ENCODE results near the gene EXOC2. TPM values are rescaled to one million over a fixed set of nuclear protein-coding genes. Genes with fewer than 3 reads are reported as not detected.
"Not testable (repeated sequence)": the region's sequence is repeated elsewhere in the genome, so short reads cannot be mapped to it uniquely, and the experiment has no call there.

EXOC2 gene
- total RNA-seq, 1 experiment from 2014 or later, result 41.4 TPM

GRCh38 chr6:572596-573265, 120.2 kb downstream of the EXOC2 start:
- H3K36me3 ChIP-seq (replicated peaks; ENCODE audit: control insufficient read depth, insufficient read depth, low read length), result peaks cover 6% of the 10 kb centered on the region
- no peak for DNase-seq
- no peak overlapping the region for H3K4me3 ChIP-seq (ENCODE audit: insufficient read depth, low read depth, low read length)
- H3K27me3 ChIP-seq (ENCODE audit: control insufficient read depth, insufficient read depth, low read length), result no peaks in the 10 kb centered on the region

DNA sequence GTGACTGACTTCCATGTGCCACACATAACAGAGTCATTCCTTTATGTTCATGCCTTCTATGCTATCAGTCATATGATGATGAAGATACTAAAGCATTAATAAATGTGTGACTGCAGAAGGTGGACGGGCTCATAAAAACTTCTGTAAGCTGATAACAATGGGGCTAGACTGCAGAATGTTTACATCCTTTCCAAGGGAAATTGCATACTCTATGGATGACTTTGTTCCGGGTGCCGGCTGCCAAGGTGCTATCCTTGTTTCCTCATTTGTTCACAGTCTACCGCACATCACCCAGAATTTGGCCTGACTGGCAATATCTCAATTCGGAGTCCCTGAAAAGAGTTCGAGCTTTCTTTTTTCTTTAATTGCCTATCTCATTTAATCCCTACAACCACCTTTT, 121.0 kb downstream of the EXOC2 start:
- no peak overlapping the region for H3K4me3 ChIP-seq (ENCODE audit: insufficient read depth, low read depth, low read length)
- no peak for DNase-seq
- peaks cover 8% of the 10 kb centered on the region for H3K36me3 ChIP-seq (replicated peaks; ENCODE audit: control insufficient read depth, insufficient read depth, low read length)
- no peaks in the 10 kb centered on the region for H3K27me3 ChIP-seq (ENCODE audit: control insufficient read depth, insufficient read depth, low read length)

GRCh38 chr6:570825-571224, 122.1 kb downstream of the EXOC2 start:
- DNase-seq, result no peak

DNA sequence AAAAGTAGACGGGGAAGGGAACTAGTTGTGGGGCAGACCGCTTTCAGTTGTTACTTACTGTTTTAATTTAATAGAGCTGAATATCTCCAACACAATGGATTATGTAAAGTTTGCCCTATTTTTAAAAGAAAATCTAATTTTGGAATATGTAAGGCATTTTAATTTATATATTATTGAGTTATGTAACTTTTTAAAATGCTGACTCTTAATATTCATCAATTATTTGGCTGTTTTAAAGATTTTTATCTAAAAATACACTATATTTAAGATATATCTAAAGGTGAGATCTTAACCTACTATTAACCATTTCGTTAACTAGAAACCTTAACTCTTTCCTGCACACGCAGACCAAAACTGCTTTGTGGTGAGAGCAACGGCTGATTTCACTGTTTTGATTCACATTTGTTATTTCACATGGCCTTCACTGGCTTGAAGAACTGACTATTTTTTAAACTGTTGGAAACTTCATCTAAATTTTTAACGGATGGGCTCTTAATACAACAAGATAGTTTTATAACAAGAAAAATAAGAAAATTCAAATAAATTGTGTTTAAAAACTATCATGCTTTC, 123.9 kb downstream of the EXOC2 start:
- no peak for DNase-seq
- H3K27me3 ChIP-seq (ENCODE audit: control insufficient read depth, insufficient read depth, low read length), result no peaks in the 10 kb centered on the region
- no peak overlapping the region for H3K4me3 ChIP-seq (ENCODE audit: insufficient read depth, low read depth, low read length)
- peaks cover 9% of the 10 kb centered on the region for H3K36me3 ChIP-seq (replicated peaks; ENCODE audit: control insufficient read depth, insufficient read depth, low read length)

More at GRCh38 chr6:570825-571224, 122.1 kb downstream of the EXOC2 start:
- H3K4me3 ChIP-seq (ENCODE audit: insufficient read depth, low read depth, low read length), result no peak overlapping the region
- no peaks in the 10 kb centered on the region for H3K27me3 ChIP-seq (ENCODE audit: control insufficient read depth, insufficient read depth, low read length)
- H3K36me3 ChIP-seq (replicated peaks; ENCODE audit: control insufficient read depth, insufficient read depth, low read length), result peaks cover 5% of the 10 kb centered on the region

GRCh38 chr6:568085-568484, 124.9 kb downstream of the EXOC2 start:
- peaks cover 12% of the 10 kb centered on the region for H3K36me3 ChIP-seq (replicated peaks; ENCODE audit: control insufficient read depth, insufficient read depth, low read length)
- DNase-seq, result no peak
- H3K4me3 ChIP-seq (ENCODE audit: insufficient read depth, low read depth, low read length), result no peak overlapping the region
- H3K27me3 ChIP-seq (ENCODE audit: control insufficient read depth, insufficient read depth, low read length), result no peaks in the 10 kb centered on the region

DNA sequence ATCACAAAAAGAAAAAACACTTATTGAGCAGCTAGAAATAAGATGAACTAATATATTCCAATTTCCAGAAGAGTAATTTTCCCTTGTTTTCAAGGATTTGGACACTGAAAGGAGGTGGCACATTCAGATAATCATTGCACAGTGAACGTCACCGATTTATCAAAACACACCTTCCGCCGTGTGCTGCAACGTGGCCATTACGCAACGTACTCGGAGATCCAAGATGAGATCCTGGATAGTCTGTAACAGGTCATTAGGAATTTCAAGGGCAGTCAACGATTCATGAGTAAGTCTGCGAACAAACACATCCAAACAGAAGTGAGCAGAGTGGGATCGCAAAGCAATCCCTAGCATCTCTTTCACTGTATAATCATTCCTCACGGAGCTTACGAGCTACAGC, 129.1 kb downstream of the EXOC2 start:
- peaks cover 19% of the 10 kb centered on the region for H3K36me3 ChIP-seq (replicated peaks; ENCODE audit: control insufficient read depth, insufficient read depth, low read length)
- no peak for DNase-seq
- H3K4me3 ChIP-seq (ENCODE audit: insufficient read depth, low read depth, low read length), result no peak overlapping the region
- no peaks in the 10 kb centered on the region for H3K27me3 ChIP-seq (ENCODE audit: control insufficient read depth, insufficient read depth, low read length)

- no peak overlapping the region for H3K4me3 ChIP-seq (ENCODE audit: insufficient read depth, low read depth, low read length)
- peaks cover 19% of the 10 kb centered on the region for H3K36me3 ChIP-seq (replicated peaks; ENCODE audit: control insufficient read depth, insufficient read depth, low read length)
- no peak for DNase-seq
- H3K27me3 ChIP-seq (ENCODE audit: control insufficient read depth, insufficient read depth, low read length), result no peaks in the 10 kb centered on the region
Measured at GRCh38 chr6:562052-562676, 130.8 kb downstream of the EXOC2 start.

DNA sequence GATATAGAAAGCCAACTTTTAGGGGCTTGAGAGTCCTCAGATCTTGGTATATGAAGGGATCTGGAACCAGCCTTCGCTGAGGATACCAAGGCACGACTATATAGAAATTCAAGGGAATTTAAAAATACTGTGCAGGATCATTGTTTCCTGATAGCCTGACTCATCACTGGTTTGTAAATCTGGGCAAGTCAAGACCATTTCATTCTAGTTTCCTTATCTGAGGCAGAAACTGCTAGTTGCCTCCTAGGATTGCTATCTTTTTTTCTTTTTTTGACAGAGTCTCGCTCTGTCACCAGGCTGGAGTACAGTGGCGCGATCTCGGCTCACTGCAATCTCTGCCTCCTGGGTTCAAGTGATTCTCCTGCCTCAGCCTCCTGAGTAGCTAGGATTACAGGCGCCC, 131.6 kb downstream of the EXOC2 start:
- peaks cover 19% of the 10 kb centered on the region for H3K36me3 ChIP-seq (replicated peaks; ENCODE audit: control insufficient read depth, insufficient read depth, low read length)
- DNase-seq, result not testable (repeated sequence)

GRCh38 chr6:558959-559358, 134.0 kb downstream of the EXOC2 start:
- no peaks in the 10 kb centered on the region for H3K27me3 ChIP-seq (ENCODE audit: control insufficient read depth, insufficient read depth, low read length)
- peaks cover 18% of the 10 kb centered on the region for H3K36me3 ChIP-seq (replicated peaks; ENCODE audit: control insufficient read depth, insufficient read depth, low read length)
- DNase-seq, result no peak
- H3K4me3 ChIP-seq (ENCODE audit: insufficient read depth, low read depth, low read length), result no peak overlapping the region

More for the DNA sequence above, 131.6 kb downstream of the EXOC2 start:
- not testable (repeated sequence) for H3K4me3 ChIP-seq (ENCODE audit: insufficient read depth, low read depth, low read length); H3K27me3 ChIP-seq (ENCODE audit: control insufficient read depth, insufficient read depth, low read length)

DNA sequence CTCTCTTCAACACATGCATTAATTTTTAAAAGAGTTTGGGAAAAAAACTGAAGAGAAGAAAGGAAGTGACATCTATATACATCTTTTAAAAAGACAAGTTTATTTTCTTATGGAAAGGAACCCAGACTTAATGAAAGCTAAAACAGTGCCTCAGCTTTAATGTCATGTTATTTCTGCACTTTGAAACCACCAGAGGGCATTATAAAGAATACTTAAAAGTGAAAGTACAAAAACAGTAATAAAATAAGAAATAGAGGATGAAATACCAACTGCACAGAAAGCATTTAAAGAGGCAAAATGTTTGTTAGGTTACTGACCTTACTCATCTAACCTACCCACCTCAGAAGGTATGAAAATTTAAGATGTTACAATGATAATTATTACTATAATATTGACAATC, 134.8 kb downstream of the EXOC2 start:
- Histone ChIP-seq H3K36me3 (replicated peaks; ENCODE audit: control insufficient read depth, insufficient read depth, low read length) (peaks cover 16% of the 10 kb centered on the region), H3K27me3 (ENCODE audit: control insufficient read depth, insufficient read depth, low read length) (no peaks in the 10 kb centered on the region), H3K4me3 (ENCODE audit: insufficient read depth, low read depth, low read length) (no peak overlapping the region)
- DNase-seq, result no peak

DNA sequence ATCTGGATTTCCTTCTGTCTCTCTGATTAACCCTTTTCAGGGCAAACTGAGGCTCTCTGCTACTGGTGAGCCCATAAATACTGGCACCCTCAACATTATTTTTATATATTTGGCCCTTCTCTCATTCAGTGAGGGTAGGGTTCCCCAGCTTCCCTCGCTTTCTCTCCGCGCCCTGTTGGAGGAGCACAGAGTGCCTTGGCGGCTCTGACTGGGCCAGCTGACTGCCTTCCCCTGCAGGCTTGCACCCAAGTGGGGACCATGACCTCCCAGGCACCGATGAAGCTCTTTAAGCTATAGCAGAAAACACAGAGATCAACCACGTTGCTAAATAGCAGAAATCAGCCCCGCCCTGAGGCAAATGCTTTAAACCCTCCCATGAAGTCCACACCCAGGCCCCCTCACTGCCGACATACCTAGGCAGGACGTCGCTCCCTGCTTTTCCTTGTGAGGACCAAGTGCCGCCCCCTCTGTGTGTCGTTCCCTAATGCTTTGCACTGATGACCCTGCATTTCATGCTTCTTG, 141.0 kb downstream of the EXOC2 start:
- peak; percentile 42 for DNase-seq
- H3K36me3 ChIP-seq (replicated peaks; ENCODE audit: control insufficient read depth, insufficient read depth, low read length), result peaks cover 5% of the 10 kb centered on the region
- no peak overlapping the region for H3K4me3 ChIP-seq (ENCODE audit: insufficient read depth, low read depth, low read length)
- no peaks in the 10 kb centered on the region for H3K27me3 ChIP-seq (ENCODE audit: control insufficient read depth, insufficient read depth, low read length)

DNA sequence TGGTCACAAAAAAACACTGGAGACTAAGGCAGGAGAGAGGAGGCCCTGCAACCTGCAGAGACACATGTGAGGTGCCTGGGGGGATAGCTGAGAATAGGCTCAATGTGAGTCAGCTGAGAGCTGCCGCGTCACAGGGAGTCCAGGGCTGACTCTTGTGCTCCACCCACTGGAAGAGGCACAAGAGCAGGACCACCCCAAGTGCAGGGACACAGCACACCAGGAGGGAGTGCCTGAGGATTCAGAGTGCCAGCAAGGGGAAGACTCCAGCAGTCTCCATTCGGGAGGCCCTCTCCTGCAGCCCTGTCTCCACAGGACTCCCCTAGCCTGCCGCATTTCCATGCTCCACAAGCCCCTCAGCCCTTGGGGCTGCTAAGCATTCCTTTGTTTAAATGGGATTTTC, 141.5 kb downstream of the EXOC2 start:
- DNase-seq, result peak; percentile 72

GRCh38 chr6:549906-550305, 143.0 kb downstream of the EXOC2 start:
- Histone ChIP-seq H3K4me3 (ENCODE audit: insufficient read depth, low read depth, low read length) (no peak overlapping the region), H3K36me3 (replicated peaks; ENCODE audit: control insufficient read depth, insufficient read depth, low read length) (peaks cover 2% of the 10 kb centered on the region), H3K27me3 (ENCODE audit: control insufficient read depth, insufficient read depth, low read length) (no peaks in the 10 kb centered on the region)
- no peak for DNase-seq

More for the DNA sequence above, 141.5 kb downstream of the EXOC2 start:
- no peak overlapping the region for H3K4me3 ChIP-seq (ENCODE audit: insufficient read depth, low read depth, low read length)
- peaks cover 5% of the 10 kb centered on the region for H3K36me3 ChIP-seq (replicated peaks; ENCODE audit: control insufficient read depth, insufficient read depth, low read length)
- no peaks in the 10 kb centered on the region for H3K27me3 ChIP-seq (ENCODE audit: control insufficient read depth, insufficient read depth, low read length)

DNA sequence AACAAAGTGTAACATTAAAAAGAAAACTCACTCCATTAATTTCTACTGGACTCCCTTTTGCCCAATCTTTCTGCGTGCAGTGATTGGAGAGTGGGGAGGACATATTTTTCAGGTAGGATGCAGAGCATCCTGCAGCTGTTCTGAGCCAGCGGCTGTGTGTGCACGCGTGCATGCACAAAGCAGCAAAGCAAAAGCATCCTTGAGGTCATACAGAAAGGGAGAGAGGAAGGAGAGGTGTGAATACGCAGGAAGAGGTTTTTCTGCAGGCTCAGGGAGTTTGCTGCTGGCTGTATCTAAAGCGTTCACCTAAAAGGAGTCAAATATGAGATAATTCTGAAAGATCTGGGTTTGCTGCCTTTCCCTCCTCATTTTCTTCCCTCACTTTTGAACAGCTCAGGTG, 144.4 kb downstream of the EXOC2 start:
- H3K27me3 ChIP-seq (ENCODE audit: control insufficient read depth, insufficient read depth, low read length), result no peaks in the 10 kb centered on the region
- H3K4me3 ChIP-seq (ENCODE audit: insufficient read depth, low read depth, low read length), result no peak overlapping the region
- H3K36me3 ChIP-seq (replicated peaks; ENCODE audit: control insufficient read depth, insufficient read depth, low read length), result peaks cover 5% of the 10 kb centered on the region
- no peak for DNase-seq

DNA sequence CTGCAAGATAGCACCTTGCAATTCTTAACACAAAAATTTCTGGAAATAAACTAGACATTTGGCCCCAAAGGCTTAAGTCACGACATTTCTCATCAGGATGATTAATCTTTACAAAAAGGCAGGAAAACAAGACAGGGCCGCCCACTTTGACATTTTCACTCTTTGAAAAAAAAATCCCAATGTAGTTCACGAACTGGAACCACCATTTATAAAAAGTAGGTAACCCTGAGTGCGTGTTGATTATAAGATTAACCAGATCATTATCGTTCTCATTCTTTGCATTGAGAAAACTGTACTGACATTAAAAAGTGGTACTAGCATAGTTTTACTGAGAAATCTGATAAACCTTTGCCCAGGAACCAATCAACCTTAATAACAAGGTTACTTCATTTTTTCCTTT, 144.8 kb downstream of the EXOC2 start:
- H3K27me3 ChIP-seq (ENCODE audit: control insufficient read depth, insufficient read depth, low read length), result no peaks in the 10 kb centered on the region
- H3K36me3 ChIP-seq (replicated peaks; ENCODE audit: control insufficient read depth, insufficient read depth, low read length), result peaks cover 5% of the 10 kb centered on the region
- no peak for DNase-seq
- H3K4me3 ChIP-seq (ENCODE audit: insufficient read depth, low read depth, low read length), result no peak overlapping the region

Data from H7 (cell line).